Uterus (tissue), 2 donors: ENCODE data around the gene ENTPD1.
"Not testable (repeated sequence)": the region's sequence is repeated elsewhere in the genome, so short reads cannot be mapped to it uniquely, and the experiment has no call there.

Source experiments
- CTCF ChIP-seq, 4 experiments: fragments of 200-600 bp in 2 of 4; fragments of 450-650 bp in 2 of 4; sonication (generic) in 2 of 4; IDR thresholded peaks; one replicate each; pipeline ENCODE4 v1.5.1; 2016 to 2019; ENCODE audit warnings: antibody characterized with exemption in 4 of 4, mild to moderate bottlenecking in 2 of 4, moderate library complexity in 1 of 4
- POLR2A ChIP-seq, 2 donors: fragments of 450-650 bp; IDR thresholded peaks; one replicate each; pipeline ENCODE4 v1.6.1; 2016; ENCODE audit warnings: antibody characterized with exemption in 2 of 2, mild to moderate bottlenecking in 1 of 2, moderate library complexity in 1 of 2

GRCh38 chr10:95916039-95916438 lies 160.1 kb downstream of the ENTPD1 start:
- not testable (repeated sequence) for TF ChIP-seq CTCF, POLR2A (IDR thresholded peaks at IDR 0.05)
